Mucosa of rectum (tissue), 2 donors: Measurements from ENCODE around the gene AIFM2.
"Not testable (repeated sequence)": the region's sequence is repeated elsewhere in the genome, so short reads cannot be mapped to it uniquely, and the experiment has no call there.

ENCODE experiments used
- H3K27ac ChIP-seq, 2 donors: one replicate each; pipeline ENCODE4 v1.7.0; 2013; ENCODE audit warnings: inconsistent platforms in 2 of 2, low read depth in 2 of 2, low read length in 2 of 2
- H3K27me3 ChIP-seq, 2 donors: one replicate each; pipeline ENCODE4 v1.7.0; 2013; ENCODE audit warnings: low read length in 2 of 2; ENCODE audit not compliant: control insufficient read depth in 2 of 2, insufficient read depth in 2 of 2
- H3K36me3 ChIP-seq, 2 donors: one replicate each; pipeline ENCODE4 v1.7.0; 2013; ENCODE audit warnings: low read length in 2 of 2; ENCODE audit not compliant: control insufficient read depth in 2 of 2, insufficient read depth in 2 of 2
- H3K4me1 ChIP-seq, 2 donors: one replicate each; pipeline ENCODE4 v1.7.0; 2013; ENCODE audit warnings: low read length in 2 of 2, mild to moderate bottlenecking in 1 of 2; ENCODE audit not compliant: control insufficient read depth in 2 of 2, insufficient read depth in 2 of 2
- H3K4me3 ChIP-seq, 2 donors: one replicate each; pipeline ENCODE4 v1.7.0; 2013; ENCODE audit warnings: low read length in 2 of 2
- H3K9ac ChIP-seq, 2 donors: one replicate each; pipeline ENCODE4 v1.7.0; 2013; ENCODE audit warnings: low read length in 2 of 2, low read depth in 1 of 2, mild to moderate bottlenecking in 1 of 2
- H3K9me3 ChIP-seq, 2 donors: one replicate each; pipeline ENCODE4 v1.7.0; 2013; ENCODE audit warnings: low read length in 2 of 2; ENCODE audit not compliant: control insufficient read depth in 2 of 2
- donor health status: healthy.
- donor health status: Normal muscosa, but diverticular disease.

Gene AIFM2

GRCh38 chr10:70085975-70086613 lies 46.5 kb downstream of the AIFM2 start:
- H3K27me3 ChIP-seq, result no peaks in the 10 kb centered on the region
- no peak overlapping the region for H3K4me3 ChIP-seq
- peaks cover 0 to 3% of the 10 kb centered on the region in 2 donors for H3K36me3 ChIP-seq
- no peak overlapping the region for H3K9ac ChIP-seq
- H3K4me1 ChIP-seq, result no peaks in the 10 kb centered on the region
- no peak overlapping the region for H3K27ac ChIP-seq
- no peaks in the 10 kb centered on the region for H3K9me3 ChIP-seq

- no peaks in the 10 kb centered on the region for H3K4me1 ChIP-seq
Measured at GRCh38 chr10:70084189-70084588, 48.4 kb downstream of the AIFM2 start.

GRCh38 chr10:70080789-70081188 lies 51.8 kb downstream of the AIFM2 start:
- not testable (repeated sequence) for H3K4me3 ChIP-seq, H3K36me3 ChIP-seq, H3K9ac ChIP-seq, H3K4me1 ChIP-seq, H3K9me3 ChIP-seq, H3K27ac ChIP-seq, H3K27me3 ChIP-seq

More at GRCh38 chr10:70084189-70084588, 48.4 kb downstream of the AIFM2 start:
- H3K36me3 ChIP-seq, result peaks cover 0 to 3% of the 10 kb centered on the region in 2 donors
- no peaks in the 10 kb centered on the region for H3K27me3 ChIP-seq
- no peak overlapping the region for H3K4me3 ChIP-seq
- H3K27ac ChIP-seq, result no peak overlapping the region
- H3K9ac ChIP-seq, result no peak overlapping the region
- no peaks in the 10 kb centered on the region for H3K9me3 ChIP-seq

GRCh38 chr10:70078937-70079336 lies 53.7 kb downstream of the AIFM2 start:
- Histone ChIP-seq H3K36me3 (peaks cover 0 to 3% of the 10 kb centered on the region in 2 donors), H3K4me3 (no peak overlapping the region), H3K4me1 (no peaks in the 10 kb centered on the region), H3K27ac (no peak overlapping the region), H3K9ac (no peak overlapping the region), H3K9me3 (no peaks in the 10 kb centered on the region), H3K27me3 (no peaks in the 10 kb centered on the region)

- no peak overlapping the region for H3K4me3 ChIP-seq
- no peak overlapping the region for H3K27ac ChIP-seq
- H3K36me3 ChIP-seq, result peaks cover 0 to 3% of the 10 kb centered on the region in 2 donors
Measured at GRCh38 chr10:70078329-70078728, 54.3 kb downstream of the AIFM2 start.

GRCh38 chr10:70074971-70075370 lies 57.7 kb downstream of the AIFM2 start:
- no peaks in the 10 kb centered on the region for H3K36me3 ChIP-seq
- no peaks in the 10 kb centered on the region for H3K4me1 ChIP-seq
- H3K4me3 ChIP-seq, result no peak overlapping the region
- H3K27ac ChIP-seq, result no peak overlapping the region
- H3K9me3 ChIP-seq, result no peaks in the 10 kb centered on the region
- no peaks in the 10 kb centered on the region for H3K27me3 ChIP-seq
- H3K9ac ChIP-seq, result no peak overlapping the region

More at GRCh38 chr10:70078329-70078728, 54.3 kb downstream of the AIFM2 start:
- H3K9ac ChIP-seq, result no peak overlapping the region
- H3K27me3 ChIP-seq, result no peaks in the 10 kb centered on the region
- H3K9me3 ChIP-seq, result no peaks in the 10 kb centered on the region
- no peaks in the 10 kb centered on the region for H3K4me1 ChIP-seq

GRCh38 chr10:70074165-70074564 lies 58.5 kb downstream of the AIFM2 start:
- H3K27ac ChIP-seq, result no peak overlapping the region
- no peak overlapping the region for H3K9ac ChIP-seq
- no peaks in the 10 kb centered on the region for H3K36me3 ChIP-seq
- peaks cover 0 to under 1% of the 10 kb centered on the region in 2 donors for H3K4me1 ChIP-seq
- no peaks in the 10 kb centered on the region for H3K27me3 ChIP-seq
- no peaks in the 10 kb centered on the region for H3K9me3 ChIP-seq
- no peak overlapping the region for H3K4me3 ChIP-seq

GRCh38 chr10:70070834-70071233 lies 61.8 kb downstream of the AIFM2 start:
- Histone ChIP-seq H3K27me3 (no peaks in the 10 kb centered on the region), H3K4me3 (no peak overlapping the region), H3K36me3 (peaks cover 0 to 3% of the 10 kb centered on the region in 2 donors), H3K9ac (no peak overlapping the region), H3K9me3 (no peaks in the 10 kb centered on the region), H3K4me1 (peaks cover 0 to 2% of the 10 kb centered on the region in 2 donors), H3K27ac (no peak overlapping the region)

- peaks cover 0 to 2% of the 10 kb centered on the region in 2 donors for H3K4me1 ChIP-seq
- H3K9me3 ChIP-seq, result no peaks in the 10 kb centered on the region
- no peak overlapping the region for H3K27ac ChIP-seq
- H3K36me3 ChIP-seq, result peaks cover 0 to 3% of the 10 kb centered on the region in 2 donors
- H3K27me3 ChIP-seq, result no peaks in the 10 kb centered on the region
- H3K9ac ChIP-seq, result no peak overlapping the region
- no peak overlapping the region for H3K4me3 ChIP-seq
Measured at GRCh38 chr10:70069346-70069745, 63.3 kb downstream of the AIFM2 start.

GRCh38 chr10:70068925-70069324 lies 63.7 kb downstream of the AIFM2 start:
- no peaks in the 10 kb centered on the region for H3K27me3 ChIP-seq
- peaks cover 0 to 2% of the 10 kb centered on the region in 2 donors for H3K4me1 ChIP-seq
- no peak overlapping the region for H3K4me3 ChIP-seq
- no peak overlapping the region for H3K9ac ChIP-seq
- peaks cover 0 to 3% of the 10 kb centered on the region in 2 donors for H3K36me3 ChIP-seq
- no peaks in the 10 kb centered on the region for H3K9me3 ChIP-seq
- H3K27ac ChIP-seq, result no peak overlapping the region
